GM18511 (cell line): Measurements from ENCODE around the gene SRY.
"Not testable (repeated sequence)": the region's sequence is repeated elsewhere in the genome, so short reads cannot be mapped to it uniquely, and the experiment has no call there.

Source experiments
- ATAC-seq: cut with Tn5 transposase; IDR thresholded peaks from one replicate; pipeline ENCODE4 v1.9.1; 2021; ENCODE audit warnings: mild to moderate bottlenecking, moderate library complexity; ENCODE audit not compliant: unreplicated experiment

Gene SRY

GRCh38 chrY:2787600-2787999, at the start of gene SRY:
Gene SRY, minus strand, starts transcription at chrY:2787682. Its CDS starts 79 bp downstream, at chrY:2787603.
- ATAC-seq, result no peak

GRCh38 chrY:2837078-2837477, 49.6 kb upstream of the SRY start:
- no peak for ATAC-seq

- ATAC-seq, result no peak
Observed at GRCh38 chrY:2835230-2835629, 47.7 kb upstream of the SRY start.

GRCh38 chrY:2828497-2828896, 41.0 kb upstream of the SRY start:
- no peak for ATAC-seq

- ATAC-seq, result no peak
Observed at GRCh38 chrY:2824471-2824870, 37.0 kb upstream of the SRY start.

- ATAC-seq, result not testable (repeated sequence)
Observed at GRCh38 chrY:2817146-2817896, 29.8 kb upstream of the SRY start.

- no peak for ATAC-seq
Observed at GRCh38 chrY:2800246-2800645, 12.8 kb upstream of the SRY start.

- ATAC-seq, result no peak
Observed at GRCh38 chrY:2797991-2798390, 10.5 kb upstream of the SRY start.

GRCh38 chrY:2796977-2797523, 9.6 kb upstream of the SRY start:
- ATAC-seq, result no peak

GRCh38 chrY:2789756-2790155, 2.3 kb upstream of the SRY start:
- ATAC-seq, result no peak

GRCh38 chrY:2786876-2787512, 488 bp downstream of the SRY start:
- no peak for ATAC-seq
